Parathyroid adenoma (tissue), 2 donors: Measurements from ENCODE around the gene SRCAP.

Source experiments
- H2AFZ ChIP-seq: fragments of 300-600 bp; sonication (generic); one replicate; pipeline ENCODE4 v1.7.0; 2017; ENCODE audit warnings: antibody characterized with exemption, mild to moderate bottlenecking
- H3K27ac ChIP-seq: fragments of 300-600 bp; sonication (generic); one replicate; pipeline ENCODE4 v1.7.0; 2017
- H3K27me3 ChIP-seq: fragments of 300-600 bp; sonication (generic); one replicate; pipeline ENCODE4 v1.7.0; 2017; ENCODE audit warnings: low read length; ENCODE audit not compliant: control insufficient read depth, insufficient read depth
- H3K36me3 ChIP-seq: fragments of 300-600 bp; sonication (generic); one replicate; pipeline ENCODE4 v1.7.0; 2017; ENCODE audit warnings: low read length; ENCODE audit not compliant: control insufficient read depth, insufficient read depth
- H3K4me1 ChIP-seq: fragments of 300-600 bp; sonication (generic); one replicate; pipeline ENCODE4 v1.7.0; 2017; ENCODE audit warnings: control low read depth
- H3K4me2 ChIP-seq: fragments of 300-600 bp; sonication (generic); one replicate; pipeline ENCODE4 v1.7.0; 2017; ENCODE audit warnings: low read length
- H3K4me3 ChIP-seq: fragments of 300-600 bp; sonication (generic); one replicate; pipeline ENCODE4 v1.7.0; 2017; ENCODE audit warnings: low read depth, low read length
- H3K79me2 ChIP-seq: fragments of 300-600 bp; sonication (generic); one replicate; pipeline ENCODE4 v1.7.0; 2017; ENCODE audit warnings: control low read depth
- H3K9ac ChIP-seq: fragments of 300-600 bp; sonication (generic); one replicate; pipeline ENCODE4 v1.7.0; 2017; ENCODE audit warnings: mild to moderate bottlenecking
- H3K9me3 ChIP-seq: fragments of 300-600 bp; sonication (generic); one replicate; pipeline ENCODE4 v1.7.0; 2017; ENCODE audit warnings: low read length; ENCODE audit not compliant: control insufficient read depth
- TF ChIP-seq, protein P1 (sequence below): fragments of 300-600 bp; sonication (generic); IDR thresholded peaks from one replicate; pipeline ENCODE4 v1.7.0; 2017; ENCODE audit warnings: antibody characterized with exemption, mild to moderate bottlenecking
- donor health status: primary hyperparathyroidism.

The SRCAP gene

DNA sequence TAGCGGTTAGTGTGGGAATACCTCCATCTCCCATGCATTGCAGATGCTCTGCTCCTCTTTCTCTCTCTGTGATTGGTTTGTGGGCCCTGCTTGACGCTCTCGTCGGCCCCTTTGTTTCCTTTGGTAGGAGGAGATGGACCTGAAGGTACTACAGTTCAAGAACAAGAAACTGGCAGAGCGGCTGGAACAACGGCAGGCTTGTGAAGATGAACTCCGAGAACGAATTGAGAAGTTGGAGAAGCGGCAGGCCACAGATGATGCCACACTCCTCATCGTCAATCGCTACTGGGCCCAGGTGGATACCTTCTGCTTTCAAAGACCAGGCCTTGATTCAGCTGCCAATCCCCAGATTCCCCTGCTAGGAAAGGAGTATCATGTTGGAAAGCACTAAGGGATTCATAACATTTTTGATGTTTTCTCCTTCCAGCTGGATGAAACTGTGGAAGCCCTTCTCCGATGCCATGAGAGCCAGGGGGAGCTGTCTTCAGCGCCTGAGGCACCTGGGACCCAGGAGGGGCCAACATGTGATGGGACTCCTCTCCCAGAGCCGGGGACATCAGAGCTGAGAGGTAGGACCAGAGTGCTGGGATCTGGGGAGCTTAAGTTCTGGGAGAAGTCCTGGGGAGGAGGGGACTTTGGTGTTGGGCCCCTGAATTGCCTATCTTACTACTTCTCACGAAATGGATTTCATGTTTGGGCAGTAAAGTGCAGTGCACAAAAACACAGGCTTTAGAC, 64.2 kb downstream of the SRCAP start:
- Histone ChIP-seq H3K4me1 (peaks cover 12% of the 10 kb centered on the region), H3K4me2 (peak overlapping the region; percentile 89), H3K9ac (no peak overlapping the region), H2AFZ (no peak overlapping the region), H3K79me2 (peaks cover 12% of the 10 kb centered on the region), H3K27me3 (no peaks in the 10 kb centered on the region), H3K4me3 (peak overlapping the region; percentile 98), H3K9me3 (no peaks in the 10 kb centered on the region), H3K27ac (no peak overlapping the region), H3K36me3 (no peaks in the 10 kb centered on the region)
- TF ChIP-seq, protein P1, sequence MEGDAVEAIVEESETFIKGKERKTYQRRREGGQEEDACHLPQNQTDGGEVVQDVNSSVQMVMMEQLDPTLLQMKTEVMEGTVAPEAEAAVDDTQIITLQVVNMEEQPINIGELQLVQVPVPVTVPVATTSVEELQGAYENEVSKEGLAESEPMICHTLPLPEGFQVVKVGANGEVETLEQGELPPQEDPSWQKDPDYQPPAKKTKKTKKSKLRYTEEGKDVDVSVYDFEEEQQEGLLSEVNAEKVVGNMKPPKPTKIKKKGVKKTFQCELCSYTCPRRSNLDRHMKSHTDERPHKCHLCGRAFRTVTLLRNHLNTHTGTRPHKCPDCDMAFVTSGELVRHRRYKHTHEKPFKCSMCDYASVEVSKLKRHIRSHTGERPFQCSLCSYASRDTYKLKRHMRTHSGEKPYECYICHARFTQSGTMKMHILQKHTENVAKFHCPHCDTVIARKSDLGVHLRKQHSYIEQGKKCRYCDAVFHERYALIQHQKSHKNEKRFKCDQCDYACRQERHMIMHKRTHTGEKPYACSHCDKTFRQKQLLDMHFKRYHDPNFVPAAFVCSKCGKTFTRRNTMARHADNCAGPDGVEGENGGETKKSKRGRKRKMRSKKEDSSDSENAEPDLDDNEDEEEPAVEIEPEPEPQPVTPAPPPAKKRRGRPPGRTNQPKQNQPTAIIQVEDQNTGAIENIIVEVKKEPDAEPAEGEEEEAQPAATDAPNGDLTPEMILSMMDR = no peak

DNA sequence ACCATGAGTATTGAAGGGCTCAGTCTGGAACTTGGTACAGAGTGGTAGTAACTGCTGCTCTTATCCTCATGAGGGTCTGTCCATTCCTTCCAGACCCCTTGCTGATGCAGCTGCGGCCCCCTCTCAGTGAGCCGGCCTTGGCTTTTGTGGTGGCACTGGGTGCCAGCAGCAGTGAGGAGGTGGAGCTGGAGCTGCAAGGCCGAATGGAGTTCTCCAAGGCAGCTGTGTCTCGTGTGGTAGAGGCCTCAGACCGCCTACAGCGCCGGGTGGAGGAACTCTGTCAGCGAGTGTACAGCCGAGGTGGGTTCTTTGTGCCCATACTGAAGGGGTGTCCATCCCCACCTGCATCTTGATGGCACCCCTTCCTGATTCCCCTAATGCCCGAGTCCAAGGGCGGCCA, 65.1 kb downstream of the SRCAP start:
- H3K36me3 ChIP-seq = no peaks in the 10 kb centered on the region

DNA sequence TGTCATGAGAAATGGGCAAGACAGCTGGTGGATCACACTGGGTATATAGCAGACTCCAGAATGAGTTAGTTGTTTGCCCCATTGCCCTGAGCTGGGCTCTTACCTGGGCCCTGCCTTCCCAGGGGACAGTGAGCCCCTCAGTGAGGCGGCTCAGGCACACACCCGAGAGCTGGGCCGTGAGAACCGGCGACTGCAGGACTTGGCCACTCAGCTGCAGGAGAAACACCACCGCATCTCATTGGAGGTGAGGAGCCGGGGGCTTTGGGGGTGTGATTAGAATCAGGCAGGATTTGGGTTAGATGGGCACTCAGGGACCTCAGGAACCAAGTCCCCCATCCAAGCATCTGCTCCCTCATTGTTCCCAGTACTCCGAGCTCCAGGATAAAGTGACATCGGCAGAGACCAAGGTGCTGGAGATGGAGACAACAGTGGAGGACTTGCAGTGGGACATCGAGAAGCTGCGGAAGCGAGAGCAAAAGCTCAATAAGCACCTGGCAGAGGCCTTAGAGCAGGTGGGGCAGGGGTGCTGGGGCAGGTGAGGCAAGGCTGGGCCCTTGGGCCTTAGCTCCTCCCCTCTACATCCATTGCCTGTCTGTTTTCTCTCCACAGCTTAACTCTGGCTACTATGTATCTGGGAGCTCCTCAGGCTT, 66.0 kb downstream of the SRCAP start:
- H2AFZ ChIP-seq = no peak overlapping the region
- H3K9ac ChIP-seq = no peak overlapping the region
- H3K27ac ChIP-seq = no peak overlapping the region
- peaks cover 12% of the 10 kb centered on the region for H3K79me2 ChIP-seq
- H3K27me3 ChIP-seq = no peaks in the 10 kb centered on the region
- no peaks in the 10 kb centered on the region for H3K9me3 ChIP-seq
- no peak overlapping the region for H3K4me3 ChIP-seq
- no peaks in the 10 kb centered on the region for H3K36me3 ChIP-seq
- H3K4me2 ChIP-seq = no peak overlapping the region
- TF ChIP-seq, protein P1 = no peak
- peaks cover 12% of the 10 kb centered on the region for H3K4me1 ChIP-seq

More for the DNA sequence above, 65.1 kb downstream of the SRCAP start:
- H3K27me3 ChIP-seq = no peaks in the 10 kb centered on the region
- no peak overlapping the region for H3K4me3 ChIP-seq
- H3K9me3 ChIP-seq = no peaks in the 10 kb centered on the region
- H2AFZ ChIP-seq = no peak overlapping the region
- peaks cover 12% of the 10 kb centered on the region for H3K79me2 ChIP-seq
- peaks cover 12% of the 10 kb centered on the region for H3K4me1 ChIP-seq
- TF ChIP-seq, protein P1 = no peak
- no peak overlapping the region for H3K9ac ChIP-seq
- H3K4me2 ChIP-seq = no peak overlapping the region
- no peak overlapping the region for H3K27ac ChIP-seq

DNA sequence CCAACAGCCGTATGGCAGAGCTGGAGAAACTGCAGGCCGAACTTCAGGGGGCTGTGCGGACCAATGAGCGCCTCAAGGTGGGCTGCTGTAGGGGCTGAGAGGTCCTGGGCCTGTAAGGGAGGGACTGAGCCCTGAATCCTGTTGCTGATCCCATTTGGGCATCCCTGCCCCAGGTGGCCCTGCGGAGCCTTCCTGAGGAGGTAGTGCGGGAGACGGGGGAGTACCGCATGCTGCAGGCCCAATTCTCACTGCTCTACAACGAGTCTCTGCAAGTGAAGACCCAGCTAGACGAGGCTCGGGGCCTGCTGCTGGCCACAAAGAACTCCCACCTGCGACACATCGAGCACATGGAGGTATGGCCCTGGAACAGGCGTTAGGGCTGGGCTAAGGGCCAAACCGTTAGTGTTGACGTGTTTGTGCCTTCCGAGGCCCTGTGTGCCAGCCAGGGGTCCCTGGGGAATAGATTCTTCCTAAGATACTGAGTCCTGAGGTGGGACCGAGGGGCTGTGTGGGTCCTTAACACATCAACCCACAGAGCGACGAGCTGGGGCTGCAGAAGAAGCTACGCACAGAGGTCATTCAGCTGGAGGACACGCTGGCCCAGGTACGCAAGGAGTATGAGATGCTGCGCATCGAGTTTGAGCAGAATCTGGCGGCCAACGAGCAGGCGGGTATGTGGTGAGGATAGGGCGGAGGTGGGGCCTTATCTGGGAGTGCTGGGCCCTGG, 67.4 kb downstream of the SRCAP start:
- Histone ChIP-seq H3K4me3 (no peak overlapping the region), H3K9me3 (no peaks in the 10 kb centered on the region), H3K4me2 (no peak overlapping the region), H3K4me1 (peaks cover 9% of the 10 kb centered on the region), H3K27ac (no peak overlapping the region), H2AFZ (no peak overlapping the region), H3K36me3 (no peaks in the 10 kb centered on the region), H3K9ac (no peak overlapping the region), H3K27me3 (no peaks in the 10 kb centered on the region), H3K79me2 (peaks cover 11% of the 10 kb centered on the region)
- TF ChIP-seq, protein P1 = no peak
